SIG-M5 (cell line): ENCODE measurements around the gene IFI30.

Experiments
- DNase-seq: peaks from one replicate; lab custom pipeline; 2025; lab: John Stamatoyannopoulos, UW

IFI30 gene

DNA sequence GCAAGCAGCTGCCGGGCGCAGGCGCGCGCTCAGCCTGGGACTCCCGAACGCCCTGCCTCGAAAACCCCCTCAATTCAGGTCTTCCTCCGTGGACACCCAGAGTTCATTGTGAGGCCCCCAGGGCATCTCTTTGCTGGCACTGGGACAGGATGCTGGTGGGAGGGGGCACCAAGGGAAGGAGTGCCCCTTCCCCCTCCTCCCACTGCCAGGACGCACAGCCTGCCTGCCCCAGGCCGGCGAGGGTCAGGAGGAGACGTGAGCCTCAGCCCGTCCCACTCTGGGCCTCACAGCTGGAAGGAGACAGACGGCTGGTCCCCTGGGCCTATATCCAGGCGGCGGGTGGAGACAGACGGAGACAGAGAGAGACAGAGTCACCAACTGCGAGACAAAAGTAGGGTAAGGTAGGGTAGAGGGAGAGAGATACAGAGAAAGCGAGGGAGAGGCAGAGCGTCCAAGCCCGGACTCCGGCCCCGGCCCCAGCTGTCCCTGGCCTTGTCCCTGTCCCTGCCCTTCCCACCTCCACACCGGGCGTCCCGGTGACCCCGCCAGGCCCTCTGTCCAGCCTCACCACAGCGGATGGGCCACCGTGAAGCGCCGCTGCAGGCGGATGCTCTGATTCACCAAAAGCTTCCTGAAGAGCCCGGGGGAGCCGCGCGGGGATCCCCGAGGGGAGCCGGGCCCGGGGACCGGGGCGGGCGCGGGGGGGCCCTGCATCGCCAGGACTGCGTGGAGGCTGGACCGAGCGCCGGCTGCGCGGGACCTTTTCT lies 52.3 kb downstream of the IFI30 start, which contains the start of gene PDE4C:
TSS of gene PDE4C (minus strand) at position 737 of the 767 bp plus-strand sequence. CDS start at position 714, 23 bp downstream.
- no peak for DNase-seq

DNA sequence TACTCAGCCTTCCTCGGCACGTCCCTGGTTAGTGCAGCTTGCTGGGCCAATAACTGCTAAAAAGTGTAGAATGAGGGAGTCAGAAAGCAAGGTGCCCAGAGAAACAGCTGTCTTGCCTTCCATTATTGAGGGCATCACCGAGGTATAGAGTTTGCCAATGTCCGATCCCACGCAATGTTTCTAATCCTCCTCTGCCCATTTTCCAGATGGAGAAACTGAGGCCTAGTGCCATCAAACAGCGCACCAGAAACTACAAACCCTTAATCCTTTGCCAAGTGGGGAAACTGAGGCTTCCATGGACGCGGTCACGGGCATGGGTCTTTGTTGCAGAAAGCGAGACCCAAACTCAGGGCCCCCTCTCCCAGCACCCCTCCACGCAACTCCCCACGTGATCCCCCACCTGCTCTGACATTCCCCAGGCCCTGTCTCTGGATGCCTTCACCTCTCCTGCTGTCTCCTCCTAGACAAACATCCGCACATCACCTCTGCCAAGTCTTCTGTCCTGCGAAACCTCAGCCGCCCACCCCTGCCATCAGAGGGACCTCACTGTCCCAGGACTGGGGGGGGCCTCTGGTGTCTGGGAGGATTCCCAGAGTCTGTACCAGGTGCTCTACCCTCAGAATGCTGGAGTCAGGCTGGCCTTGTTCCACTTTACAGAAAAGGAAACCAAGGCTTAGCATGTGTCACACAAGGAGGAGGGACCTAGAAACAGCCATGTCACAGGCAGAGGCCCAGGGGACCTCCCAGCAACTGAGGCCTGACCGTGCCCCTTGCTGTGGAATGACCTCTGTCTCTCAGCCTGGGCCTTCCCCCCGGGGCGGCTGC lies 53.6 kb downstream of the IFI30 start:
- no peak for DNase-seq
